NOMO-1 treated with dmso at 0.1 percent for 144 hours (cell line): ENCODE results near the gene AKR1E2.

Experiments used
- DNase-seq: peaks from one replicate; lab custom pipeline; 2025; ENCODE audit not compliant: unreplicated experiment; lab: John Stamatoyannopoulos, UW

Gene AKR1E2

GRCh38 chr10:4843525-4844180, 17.6 kb downstream of the AKR1E2 start:
- no peak for DNase-seq

DNA sequence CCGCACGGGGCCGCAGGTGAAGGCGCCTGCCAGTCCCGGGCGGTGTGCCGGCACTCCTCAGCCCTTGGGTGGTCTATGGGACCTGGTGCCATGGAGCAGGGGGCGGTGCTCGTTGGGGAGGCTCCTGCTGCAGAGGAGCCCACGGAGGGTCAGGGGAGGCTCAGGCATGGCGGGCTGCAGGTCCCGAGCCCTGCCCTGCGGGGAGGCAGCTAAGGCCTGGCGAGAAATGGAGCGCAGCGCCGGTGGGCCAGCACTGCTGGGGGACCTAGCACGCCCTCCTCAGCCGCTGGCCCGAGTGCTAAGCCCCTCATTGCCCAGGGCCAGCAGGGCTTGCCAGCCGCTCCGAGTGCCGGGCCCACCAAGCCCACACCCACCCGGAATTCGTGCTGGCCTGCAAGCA, 18.9 kb downstream of the AKR1E2 start:
- no peak for DNase-seq

DNA sequence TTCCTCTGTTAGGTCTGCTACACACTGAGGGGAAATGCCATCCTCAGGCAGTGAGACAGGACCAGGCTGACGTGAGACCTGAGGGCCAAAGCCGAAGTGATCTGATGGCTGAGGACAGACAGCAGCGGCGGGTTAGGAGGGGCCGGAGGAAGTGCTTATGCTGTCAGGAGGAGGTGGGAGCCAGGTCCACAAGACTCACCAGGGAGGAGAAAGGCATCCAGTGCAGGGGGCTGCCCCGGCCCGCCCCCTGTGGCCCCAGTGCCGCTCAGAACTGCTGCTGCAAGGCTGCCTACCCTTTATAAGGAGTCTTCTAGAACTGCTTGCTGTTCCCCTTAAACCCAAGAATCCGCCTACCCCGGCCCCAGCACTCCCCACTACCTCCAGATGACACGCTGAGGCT, 19.8 kb downstream of the AKR1E2 start:
- DNase-seq = no peak

DNA sequence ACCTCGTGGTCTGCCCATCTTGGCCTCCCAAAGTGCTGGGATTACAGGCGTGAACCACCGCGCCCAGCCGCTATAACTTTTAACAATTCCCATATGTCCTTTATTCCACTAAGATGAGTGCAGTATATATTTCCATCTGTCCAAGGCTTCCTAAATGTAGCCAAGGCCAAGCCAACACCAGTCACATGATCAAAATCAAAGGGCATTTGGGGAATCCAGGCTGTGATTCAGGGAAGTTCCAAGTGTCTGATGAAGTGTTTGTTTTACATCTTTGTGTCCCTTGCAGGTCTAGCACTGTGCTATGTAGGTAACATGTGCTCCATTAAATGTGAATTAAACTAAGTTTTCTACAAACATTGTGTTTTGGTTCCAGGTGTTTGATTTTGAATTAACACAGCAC, 20.8 kb downstream of the AKR1E2 start:
- no peak for DNase-seq

DNA sequence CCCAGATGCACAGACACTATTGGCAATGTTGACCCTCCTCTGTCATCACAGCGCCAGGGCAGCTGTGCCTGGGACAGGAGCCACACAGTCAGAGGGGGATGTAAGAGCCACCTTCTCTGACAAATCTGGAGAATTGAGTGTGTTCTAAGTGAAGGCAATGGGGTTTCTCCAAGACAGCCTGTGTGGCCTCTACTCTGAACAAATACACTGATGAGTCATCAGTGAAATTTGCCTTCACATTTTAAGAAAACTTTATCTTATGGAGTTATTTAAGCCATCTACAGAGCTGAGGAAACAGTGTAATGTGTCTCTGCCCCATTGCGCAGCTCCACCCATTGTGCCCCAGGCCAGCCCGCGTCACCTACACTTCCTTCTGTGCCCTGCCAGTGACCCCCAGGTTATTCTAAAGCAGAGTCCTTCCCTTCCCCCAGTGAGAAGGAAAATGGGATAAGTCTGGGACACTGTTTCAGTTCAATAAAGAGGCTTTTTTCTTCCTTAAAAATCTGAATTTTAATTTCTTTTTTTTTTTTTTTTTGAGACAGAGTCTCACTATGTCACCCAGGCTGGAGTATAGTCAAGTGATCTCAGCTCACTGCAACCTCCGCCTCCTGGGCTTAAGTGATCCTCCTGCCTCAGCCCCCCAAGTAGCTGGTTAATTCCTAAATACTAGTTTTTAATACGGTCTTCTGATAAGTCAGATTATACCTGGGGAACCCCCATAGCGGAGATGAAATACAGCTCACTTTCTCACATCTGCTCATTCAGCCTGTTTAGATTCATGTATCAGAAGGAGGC, 21.8 kb downstream of the AKR1E2 start:
- DNase-seq = no peak

DNA sequence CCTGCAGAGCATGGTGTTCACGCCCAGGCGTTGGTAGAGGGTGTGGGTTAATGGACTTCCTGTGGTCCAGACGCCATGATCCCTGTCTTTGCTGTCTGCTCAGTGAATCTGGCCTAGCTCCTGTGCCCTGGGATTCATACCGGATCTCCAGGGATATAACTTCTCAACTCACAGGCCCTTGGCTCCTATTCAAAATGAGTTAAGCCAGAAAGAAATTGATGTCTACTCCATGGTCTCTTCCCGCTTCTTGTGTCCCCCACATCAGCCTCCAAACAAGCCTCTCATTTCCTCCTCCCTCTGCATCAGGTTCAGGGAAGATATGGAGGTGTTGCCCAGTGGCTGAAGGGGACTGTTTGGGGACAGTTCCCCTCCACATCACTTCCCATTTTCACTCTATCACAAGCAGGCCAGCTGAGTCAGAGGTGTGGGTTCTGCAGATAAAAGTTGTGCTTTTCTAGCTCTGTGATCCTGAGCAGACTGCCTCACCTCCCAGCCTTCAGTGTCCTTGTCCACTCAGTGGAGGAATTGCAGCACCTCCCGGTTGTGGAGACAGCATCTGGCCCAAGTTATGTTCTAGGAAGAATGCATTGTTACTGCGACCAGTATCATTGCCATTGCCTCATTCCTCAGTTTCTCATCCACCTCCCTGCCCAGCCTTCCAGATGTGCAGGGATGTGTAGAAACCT, 22.5 kb downstream of the AKR1E2 start:
- DNase-seq = peak; percentile 3

- DNase-seq = no peak
These were observed 23.0 kb downstream of the AKR1E2 start for GRCh38 chr10:4849042-4849402.

DNA sequence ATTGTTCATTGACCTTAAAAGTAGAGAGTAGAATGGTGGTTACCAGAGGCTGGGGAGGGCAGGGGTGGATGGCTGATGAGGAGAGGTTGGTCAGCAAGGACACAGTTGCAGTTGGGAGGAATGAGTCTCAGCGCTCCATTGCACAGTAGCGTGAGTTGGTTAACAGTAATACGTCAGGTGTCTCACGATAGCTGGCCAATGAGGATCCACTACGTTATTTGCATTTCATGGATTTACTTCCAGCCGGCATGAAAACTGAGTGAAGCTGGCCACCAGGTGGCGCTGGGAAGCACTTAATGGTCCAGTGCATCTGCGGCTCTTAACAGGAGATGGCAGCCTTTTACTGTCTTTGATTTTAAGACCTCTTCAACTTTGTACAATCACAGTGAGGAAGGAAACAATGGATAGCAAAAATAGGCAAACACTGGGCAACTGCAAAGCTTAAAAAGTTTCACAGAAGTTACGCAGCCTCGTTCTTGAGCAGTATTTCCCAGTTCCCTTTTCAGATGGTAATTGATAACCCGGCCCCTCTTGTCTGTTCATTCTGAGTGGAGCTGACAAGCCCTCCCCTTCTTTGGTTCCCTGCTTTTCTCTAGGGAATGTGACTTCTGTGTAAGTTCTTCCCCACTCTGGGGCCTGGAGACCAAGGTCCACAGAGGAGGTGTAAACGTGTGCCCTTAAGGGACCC, 23.7 kb downstream of the AKR1E2 start:
- DNase-seq = peak; percentile 76

- no peak for DNase-seq
These were observed 24.4 kb downstream of the AKR1E2 start for GRCh38 chr10:4850397-4850796.

- DNase-seq = no peak
These were observed 25.2 kb downstream of the AKR1E2 start for GRCh38 chr10:4851176-4851575.

GRCh38 chr10:4851846-4852245, 25.8 kb downstream of the AKR1E2 start:
- no peak for DNase-seq

GRCh38 chr10:4865945-4866661, 40.1 kb downstream of the AKR1E2 start:
- DNase-seq = peak; percentile 29

GRCh38 chr10:4867109-4867519, 41.1 kb downstream of the AKR1E2 start:
- DNase-seq = no peak

DNA sequence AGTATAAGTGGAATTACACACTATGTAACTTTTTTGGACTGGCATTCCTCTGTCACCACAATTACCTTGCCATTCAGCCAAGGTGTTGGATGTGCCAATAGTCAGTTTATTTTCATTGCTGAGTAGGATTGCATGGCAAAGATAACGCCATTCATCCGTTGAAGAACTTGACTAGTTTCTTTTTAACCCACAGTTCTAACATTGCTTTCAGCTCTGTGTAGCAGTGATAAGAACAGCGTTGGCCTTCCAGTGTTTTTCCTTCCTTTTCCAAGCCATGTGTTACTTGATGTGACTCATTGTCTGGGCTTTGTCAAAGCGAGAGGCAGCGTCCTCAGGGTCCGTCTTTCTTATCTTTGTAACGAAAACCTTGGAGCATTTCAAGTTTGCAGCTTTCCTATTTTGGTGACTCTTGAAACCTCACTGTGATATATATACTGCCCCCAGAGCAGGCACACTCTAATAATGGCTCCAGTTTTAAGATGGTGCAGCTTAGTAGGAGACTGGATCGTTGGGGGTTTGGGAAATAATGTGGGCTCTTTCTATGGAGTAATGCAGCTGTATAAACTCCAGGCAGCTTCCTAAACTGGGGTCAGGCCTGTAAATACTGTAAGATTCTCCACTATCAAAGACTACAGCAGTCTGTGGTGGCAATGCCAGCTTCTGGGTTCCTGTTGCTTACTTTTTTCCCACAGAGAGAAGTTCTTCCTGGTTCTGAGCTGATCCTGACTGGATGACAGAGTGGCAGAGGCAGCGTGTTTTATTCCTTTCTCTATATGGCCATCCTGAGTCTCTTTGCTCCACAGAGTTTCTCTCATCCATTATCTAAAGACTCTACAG, 41.7 kb downstream of the AKR1E2 start:
- DNase-seq = no peak

GRCh38 chr10:4868357-4868657, 42.3 kb downstream of the AKR1E2 start:
- no peak for DNase-seq

GRCh38 chr10:4882704-4883078, 56.7 kb downstream of the AKR1E2 start:
- DNase-seq = no peak

DNA sequence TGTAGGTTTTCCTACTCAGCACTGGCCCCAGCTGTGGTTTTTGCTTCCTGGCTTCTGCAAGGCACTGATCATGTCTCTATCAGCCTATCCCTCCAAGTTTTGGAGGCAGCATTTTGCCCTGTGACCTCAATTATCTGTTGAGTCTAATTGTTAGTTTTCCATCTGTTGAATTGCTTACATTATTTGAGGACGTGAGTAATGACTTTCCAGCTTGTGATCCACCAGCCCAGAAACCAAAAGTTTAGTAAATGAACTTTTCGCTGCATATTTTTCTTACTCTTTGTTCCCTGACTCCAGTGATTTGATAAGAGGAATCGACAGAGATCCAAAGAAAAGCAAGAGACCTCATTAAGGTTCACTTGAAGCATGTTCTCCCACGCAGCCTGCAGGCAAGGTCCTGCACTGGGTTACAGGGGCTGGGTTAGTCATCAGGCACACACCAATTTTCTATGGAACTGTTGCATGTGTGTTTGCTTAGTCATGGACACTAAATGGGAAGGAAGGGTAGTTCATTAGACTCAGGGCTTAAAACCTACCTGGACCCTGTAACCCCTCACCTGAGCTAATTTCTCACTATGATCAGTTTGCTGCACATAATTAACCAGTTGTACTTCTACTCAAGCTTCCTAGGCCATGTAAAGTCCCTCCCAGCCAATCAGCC, 57.2 kb downstream of the AKR1E2 start:
- no peak for DNase-seq

- DNase-seq = no peak
These were observed 59.2 kb downstream of the AKR1E2 start for GRCh38 chr10:4885162-4885561.

GRCh38 chr10:4887501-4887900, 61.5 kb downstream of the AKR1E2 start:
- DNase-seq = no peak

DNA sequence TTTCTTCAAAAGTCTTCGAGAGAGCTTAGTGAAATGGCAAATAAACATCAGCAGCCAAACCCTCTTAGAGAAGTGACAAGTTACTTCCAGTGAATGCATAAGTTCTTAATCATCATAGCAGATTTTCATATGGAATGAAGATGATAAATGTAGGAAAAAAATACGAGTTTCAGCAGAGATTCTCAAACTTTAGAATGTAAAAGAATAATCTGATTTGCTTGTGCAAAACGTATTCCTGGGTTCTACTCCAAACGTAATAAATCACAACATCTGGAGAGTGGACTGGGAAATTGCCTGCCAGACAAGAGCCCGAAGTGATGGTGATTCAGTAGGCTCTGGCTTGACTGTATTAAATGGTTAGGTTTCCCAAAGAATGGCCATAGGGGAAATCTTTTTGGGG, 62.2 kb downstream of the AKR1E2 start:
- DNase-seq = no peak
